Sigmoid colon (tissue), 4 donors: ENCODE measurements around the gene GDF3.

Source experiments
- EP300 ChIP-seq, 4 donors: sonication (generic); formaldehyde crosslinking; IDR thresholded peaks; one replicate each; pipeline ENCODE4 v1.6.1; 2017; ENCODE audit warnings: antibody characterized with exemption in 4 of 4
- POLR2AphosphoS5 ChIP-seq, 4 donors: sonication (generic); formaldehyde crosslinking; IDR thresholded peaks; one replicate each; pipeline ENCODE4 v1.6.1; 2017; ENCODE audit warnings: antibody characterized with exemption in 4 of 4
- TF ChIP-seq, protein P1 (sequence below), 4 experiments: fragments of 450-650 bp in 3 of 4; fragments of 200-600 bp in 1 of 4; IDR thresholded peaks; one replicate each; pipeline ENCODE4 v1.5.1; 2016 to 2019; ENCODE audit warnings: antibody characterized with exemption in 4 of 4, mild to moderate bottlenecking in 3 of 4, moderate library complexity in 2 of 4

DNA sequence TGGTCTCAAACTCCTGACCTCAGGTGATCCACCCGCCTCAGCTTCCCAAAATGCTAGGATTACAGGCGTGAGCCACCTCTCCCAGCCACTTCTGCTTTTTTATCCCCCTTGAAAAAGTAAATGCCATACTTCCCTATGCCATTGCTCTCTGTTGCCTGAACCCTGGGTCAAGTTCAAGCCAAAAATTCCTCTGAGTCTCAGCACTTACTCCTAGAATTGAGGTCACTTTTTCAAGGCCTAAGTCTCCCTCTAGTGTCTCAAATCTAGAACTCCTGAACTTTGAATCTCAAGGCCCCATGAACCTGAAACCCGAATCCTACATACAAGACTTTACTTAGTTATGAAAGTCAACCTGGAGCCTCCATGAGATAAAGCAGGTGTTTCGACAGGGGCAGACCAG is 28.4 kb downstream of the GDF3 start:
- TF ChIP-seq, protein P1, sequence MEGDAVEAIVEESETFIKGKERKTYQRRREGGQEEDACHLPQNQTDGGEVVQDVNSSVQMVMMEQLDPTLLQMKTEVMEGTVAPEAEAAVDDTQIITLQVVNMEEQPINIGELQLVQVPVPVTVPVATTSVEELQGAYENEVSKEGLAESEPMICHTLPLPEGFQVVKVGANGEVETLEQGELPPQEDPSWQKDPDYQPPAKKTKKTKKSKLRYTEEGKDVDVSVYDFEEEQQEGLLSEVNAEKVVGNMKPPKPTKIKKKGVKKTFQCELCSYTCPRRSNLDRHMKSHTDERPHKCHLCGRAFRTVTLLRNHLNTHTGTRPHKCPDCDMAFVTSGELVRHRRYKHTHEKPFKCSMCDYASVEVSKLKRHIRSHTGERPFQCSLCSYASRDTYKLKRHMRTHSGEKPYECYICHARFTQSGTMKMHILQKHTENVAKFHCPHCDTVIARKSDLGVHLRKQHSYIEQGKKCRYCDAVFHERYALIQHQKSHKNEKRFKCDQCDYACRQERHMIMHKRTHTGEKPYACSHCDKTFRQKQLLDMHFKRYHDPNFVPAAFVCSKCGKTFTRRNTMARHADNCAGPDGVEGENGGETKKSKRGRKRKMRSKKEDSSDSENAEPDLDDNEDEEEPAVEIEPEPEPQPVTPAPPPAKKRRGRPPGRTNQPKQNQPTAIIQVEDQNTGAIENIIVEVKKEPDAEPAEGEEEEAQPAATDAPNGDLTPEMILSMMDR (IDR thresholded peaks at IDR 0.05): no peak
- TF ChIP-seq EP300 (IDR thresholded peaks at IDR 0.05): no peak
- no peak for TF ChIP-seq POLR2AphosphoS5 (IDR thresholded peaks at IDR 0.05)
